Nephron progenitor cell (in vitro differentiated cells): ENCODE results near the gene NKX2-8.

Experiments
- DNase-seq: peaks from one replicate; pipeline ENCODE4 v3.0.0; 2021
- H3K27ac Mint-ChIP-seq: 2 replicates; pipeline ENCODE4 v1.8.0; 2021; ENCODE audit warnings: mild to moderate bottlenecking, moderate library complexity, mixed read lengths
- H3K27me3 Mint-ChIP-seq: 2 replicates; pipeline ENCODE4 v1.8.0; 2021; ENCODE audit warnings: mild to moderate bottlenecking, low read depth, mixed read lengths; ENCODE audit not compliant: poor library complexity
- H3K36me3 Mint-ChIP-seq: 2 replicates; pipeline ENCODE4 v1.8.0; 2021; ENCODE audit warnings: low read depth, mixed read lengths
- H3K4me1 Mint-ChIP-seq: 2 replicates; pipeline ENCODE4 v1.8.0; 2021; ENCODE audit warnings: mixed read lengths
- H3K4me3 Mint-ChIP-seq: 2 replicates; pipeline ENCODE4 v1.8.0; 2021; ENCODE audit warnings: mild to moderate bottlenecking, moderate library complexity, mixed read lengths
- H3K9me3 Mint-ChIP-seq: 2 replicates; pipeline ENCODE4 v1.8.0; 2021; ENCODE audit warnings: mild to moderate bottlenecking, moderate library complexity, mixed read lengths
- CTCF ChIP-seq: fragments of 200-600 bp; sonication (generic); IDR thresholded peaks from 2 replicates; pipeline ENCODE4 v1.5.0; 2021; ENCODE audit warnings: antibody characterized with exemption

NKX2-8 gene

DNA sequence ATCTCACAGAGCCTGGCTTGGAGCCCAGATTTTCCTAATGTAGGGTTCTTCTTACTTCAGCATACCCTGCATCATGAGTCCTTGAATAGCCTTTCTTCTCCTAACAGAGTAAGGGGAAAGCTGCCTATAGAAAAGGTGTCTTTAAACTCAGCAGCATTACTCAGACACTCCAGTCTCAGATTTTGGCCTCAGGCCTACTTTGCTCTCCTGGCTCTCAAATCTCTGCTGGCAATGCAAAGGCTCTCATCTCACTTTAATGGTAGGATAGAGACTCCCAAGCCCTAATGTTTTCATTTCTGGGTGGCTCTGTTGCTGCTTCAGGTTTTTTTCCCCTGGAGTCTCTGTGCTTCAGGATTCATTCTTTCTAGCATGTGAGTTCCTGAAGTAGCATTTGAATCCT, 9.1 kb upstream of the NKX2-8 start:
- no peak for TF ChIP-seq CTCF
- H3K4me3 Mint-ChIP-seq = no peak overlapping the region
- peaks cover 10% of the 10 kb centered on the region for H3K4me1 Mint-ChIP-seq
- H3K9me3 Mint-ChIP-seq = no peaks in the 10 kb centered on the region
- no peak overlapping the region for H3K27ac Mint-ChIP-seq
- H3K27me3 Mint-ChIP-seq = peaks cover 96% of the 10 kb centered on the region
- DNase-seq = no peak
- no peaks in the 10 kb centered on the region for H3K36me3 Mint-ChIP-seq

DNA sequence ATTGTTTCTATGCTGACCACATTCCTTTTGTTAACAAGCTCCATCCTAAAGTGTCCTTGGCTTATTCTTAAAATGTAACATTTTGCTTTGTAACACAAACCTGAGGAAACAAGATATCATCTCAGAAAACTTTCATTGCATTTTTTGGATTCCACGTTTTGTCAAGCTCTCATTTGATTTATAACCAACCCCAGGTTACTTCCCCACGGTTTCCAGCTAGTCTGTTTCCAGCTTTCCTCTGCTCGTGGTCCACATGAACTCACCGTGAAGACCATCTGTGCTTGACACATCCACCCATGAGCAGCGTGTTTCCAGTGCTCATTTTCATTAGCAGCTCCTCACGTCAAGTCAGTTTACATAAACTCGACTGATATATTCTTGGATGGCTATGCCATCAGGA, 6.4 kb upstream of the NKX2-8 start:
- TF ChIP-seq CTCF = no peak
- peaks cover 71% of the 10 kb centered on the region for H3K27me3 Mint-ChIP-seq
- no peaks in the 10 kb centered on the region for H3K4me1 Mint-ChIP-seq
- no peaks in the 10 kb centered on the region for H3K36me3 Mint-ChIP-seq
- no peak for DNase-seq
- no peaks in the 10 kb centered on the region for H3K9me3 Mint-ChIP-seq
- no peak overlapping the region for H3K4me3 Mint-ChIP-seq
- no peak overlapping the region for H3K27ac Mint-ChIP-seq

GRCh38 chr14:36588119-36588518, 5.7 kb upstream of the NKX2-8 start:
- H3K27me3 Mint-ChIP-seq = peaks cover 65% of the 10 kb centered on the region
- H3K4me3 Mint-ChIP-seq = no peak overlapping the region
- no peaks in the 10 kb centered on the region for H3K4me1 Mint-ChIP-seq

DNA sequence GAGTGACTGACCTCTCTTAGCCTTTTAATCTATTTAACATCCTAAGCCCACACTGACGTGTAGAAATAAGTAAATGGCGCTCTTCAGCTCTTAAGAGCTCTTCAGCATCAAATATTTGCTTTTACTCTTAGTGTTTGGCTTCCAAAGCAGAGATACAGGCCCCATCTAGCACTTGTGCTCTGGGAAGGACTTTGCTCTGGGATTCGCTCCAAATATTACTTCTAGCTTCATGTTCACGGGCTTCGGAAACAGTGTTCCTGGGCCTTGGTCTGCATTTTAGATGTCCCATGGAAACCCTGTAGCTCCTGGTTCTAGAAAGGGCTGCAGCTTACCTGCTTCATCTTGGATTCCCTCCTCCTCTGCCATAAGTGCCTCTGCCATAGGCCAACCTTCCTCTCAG, 2.7 kb upstream of the NKX2-8 start:
- H3K4me3 Mint-ChIP-seq = no peak overlapping the region
- DNase-seq = no peak
- H3K27me3 Mint-ChIP-seq = peaks cover 35% of the 10 kb centered on the region

More at GRCh38 chr14:36588119-36588518, 5.7 kb upstream of the NKX2-8 start:
- H3K36me3 Mint-ChIP-seq = no peaks in the 10 kb centered on the region
- TF ChIP-seq CTCF = no peak
- no peaks in the 10 kb centered on the region for H3K9me3 Mint-ChIP-seq
- no peak overlapping the region for H3K27ac Mint-ChIP-seq
- no peak for DNase-seq

DNA sequence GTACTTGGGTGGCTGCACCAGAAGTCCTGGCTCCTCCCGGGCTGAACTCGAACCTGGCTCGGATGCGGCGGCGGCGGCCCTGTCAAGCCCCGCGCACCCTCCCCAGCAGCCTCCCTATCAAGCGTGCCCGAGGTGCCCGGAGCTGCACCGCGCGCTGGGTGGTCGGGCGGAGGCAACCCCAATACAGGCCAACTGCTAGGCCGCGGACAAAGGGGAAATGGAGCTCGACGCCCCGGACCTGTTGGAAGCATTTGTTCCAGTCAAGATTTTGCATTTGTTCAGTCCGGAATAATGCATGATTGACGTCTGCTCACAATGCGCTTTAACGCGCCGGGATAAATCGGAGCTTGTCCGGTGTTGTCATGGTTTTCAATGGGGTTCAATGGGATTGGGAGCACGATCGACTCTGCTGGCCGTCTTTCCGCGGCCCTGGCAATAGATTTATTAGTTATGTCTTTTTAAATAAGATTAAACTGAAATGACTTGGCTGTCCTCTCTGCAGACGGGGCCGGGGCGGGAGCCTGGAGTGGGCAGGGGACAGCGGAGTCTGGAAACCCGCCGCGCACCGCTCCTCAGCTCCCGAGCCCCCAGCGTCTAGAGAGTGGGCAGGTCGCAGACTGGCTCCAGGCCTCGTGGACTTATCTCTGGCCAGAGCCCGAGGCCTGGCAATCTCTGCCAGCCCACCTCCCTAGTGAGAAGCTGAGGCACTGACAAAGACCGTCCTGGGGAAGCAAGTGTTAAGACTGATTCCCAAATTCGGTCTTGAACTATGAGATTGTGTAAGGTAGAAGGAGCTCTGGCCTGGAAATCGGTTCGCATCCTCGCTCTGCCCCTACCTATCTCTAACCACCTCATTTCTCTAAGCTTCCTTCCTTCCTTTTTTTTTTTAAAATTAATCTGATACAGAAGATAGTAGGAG, 1.7 kb upstream of the NKX2-8 start:
- no peak for TF ChIP-seq CTCF
- peak; percentile 30 for DNase-seq
- Mint-ChIP-seq H3K27me3 (peaks cover 25% of the 10 kb centered on the region), H3K27ac (no peak overlapping the region), H3K9me3 (no peaks in the 10 kb centered on the region), H3K4me3 (no peak overlapping the region), H3K4me1 (no peaks in the 10 kb centered on the region), H3K36me3 (no peaks in the 10 kb centered on the region)

More for the DNA sequence above, 2.7 kb upstream of the NKX2-8 start:
- TF ChIP-seq CTCF = no peak
- no peaks in the 10 kb centered on the region for H3K9me3 Mint-ChIP-seq
- H3K4me1 Mint-ChIP-seq = no peaks in the 10 kb centered on the region
- no peak overlapping the region for H3K27ac Mint-ChIP-seq
- H3K36me3 Mint-ChIP-seq = no peaks in the 10 kb centered on the region
